B cell (primary cell): ENCODE measurements around the gene CSTF3. TPM values are rescaled to one million over a fixed set of nuclear protein-coding genes. Genes with fewer than 3 reads are reported as not detected.

Experiments
- ATAC-seq: fragments of 200-7000 bp; cut with Tn5 transposase; one replicate; pipeline ENCODE4 v1.10.0; 2021; ENCODE audit warnings: low read depth, mild to moderate bottlenecking, moderate number of reproducible peaks, moderate library complexity
- CTCF ChIA-PET: fragments of 350-600 bp; sonication (Branson Sonifier 250); formaldehyde crosslinking; loops from one replicate; lab custom pipeline; 2021; ENCODE audit warnings: antibody characterized with exemption, inconsistent platforms; lab: Charles Lee
- POLR2A ChIA-PET: fragments of 350-600 bp; sonication (Branson Sonifier 250); formaldehyde crosslinking; loops from one replicate; lab custom pipeline; 2021; ENCODE audit warnings: antibody characterized with exemption; lab: Charles Lee
- DNase-seq: peaks from one replicate; pipeline ENCODE4 v3.0.0; 2013
- H2AFZ ChIP-seq: 2 replicates; pipeline ENCODE4 v1.6.1; 2012; ENCODE audit warnings: mild to moderate bottlenecking, low read depth, low read length; ENCODE audit not compliant: insufficient read depth, poor library complexity, severe bottlenecking
- H3K27ac ChIP-seq, 2 donors: 1 replicate in 1 of 2; 2 replicates in 1 of 2; pipeline ENCODE4 v1.5.1; 2012 to 2013; ENCODE audit warnings: low read length in 2 of 2, mild to moderate bottlenecking in 2 of 2, moderate library complexity in 1 of 2
- H3K27me3 ChIP-seq, 4 experiments: fragments of 200-600 bp in 1 of 4; sonication (generic) in 1 of 4; replicated peaks in 1 of 4; 1 replicate in 2 of 4; 2 replicates in 2 of 4; pipeline versions ENCODE4 v1.6.1 to v1.7.0; 2013 to 2016; ENCODE audit warnings: low read length in 3 of 4, mild to moderate bottlenecking in 2 of 4, mixed read lengths in 1 of 4, moderate library complexity in 1 of 4; ENCODE audit not compliant: insufficient read depth in 4 of 4, control insufficient read depth in 3 of 4; ENCODE audit errors: control extremely low read depth in 1 of 4
- H3K36me3 ChIP-seq, 2 experiments: replicated peaks in 1 of 2; 1 replicate in 1 of 2; 2 replicates in 1 of 2; pipeline versions ENCODE4 v1.6.1 to v1.7.1; 2013; ENCODE audit warnings: low read length in 1 of 2; ENCODE audit not compliant: insufficient read depth in 2 of 2, control insufficient read depth in 1 of 2; ENCODE audit errors: control extremely low read depth in 1 of 2, extremely low read depth in 1 of 2
- H3K4me1 ChIP-seq, 2 donors: fragments of 200-600 bp in 1 of 2; sonication (generic) in 1 of 2; 1 replicate in 1 of 2; 2 replicates in 1 of 2; pipeline versions ENCODE4 v1.5.1 to v1.6.1; 2013 to 2017; ENCODE audit warnings: low read length in 2 of 2; ENCODE audit not compliant: control insufficient read depth in 2 of 2, insufficient read depth in 2 of 2
- H3K4me2 ChIP-seq: replicated peaks from 2 replicates; pipeline ENCODE3; 2012; ENCODE audit warnings: mild to moderate bottlenecking, low read depth, low read length; ENCODE audit not compliant: poor library complexity, severe bottlenecking
- H3K4me3 ChIP-seq, 5 experiments: fragments of 200-600 bp in 1 of 5; sonication (generic) in 1 of 5; 1 replicate in 3 of 5; 2 replicates in 2 of 5; pipeline versions ENCODE4 v1.5.1 to v1.7.0; 2011 to 2016; ENCODE audit warnings: low read length in 4 of 5, mild to moderate bottlenecking in 4 of 5, low read depth in 2 of 5, control low read depth in 1 of 5, moderate library complexity in 1 of 5; ENCODE audit not compliant: insufficient read depth in 1 of 5; ENCODE audit errors: control extremely low read depth in 1 of 5, extremely low read depth in 1 of 5
- H3K79me2 ChIP-seq: fragments of 200-600 bp; sonication (generic); one replicate; pipeline ENCODE4 v1.6.0; 2016; ENCODE audit warnings: low read length; ENCODE audit not compliant: control insufficient read depth, insufficient read depth
- H3K9ac ChIP-seq: fragments of 200-600 bp; sonication (generic); 2 replicates; pipeline ENCODE4 v1.6.1; 2017; ENCODE audit warnings: mild to moderate bottlenecking, low read length, moderate library complexity
- H3K9me3 ChIP-seq, 3 donors: one replicate each; pipeline versions ENCODE4 v1.6.1 to v1.7.1; 2013; ENCODE audit warnings: low read length in 2 of 3; ENCODE audit not compliant: control insufficient read depth in 2 of 3, insufficient read depth in 1 of 3; ENCODE audit errors: control extremely low read depth in 1 of 3
- H4K20me1 ChIP-seq: 2 replicates; pipeline ENCODE4 v1.6.0; 2012; ENCODE audit warnings: mild to moderate bottlenecking, low read length; ENCODE audit not compliant: insufficient read depth, control insufficient read depth, poor library complexity, severe bottlenecking
- H3K27ac Mint-ChIP-seq: one replicate; pipeline ENCODE4 v1.8.0; 2021; ENCODE audit warnings: mixed read lengths
- H3K27me3 Mint-ChIP-seq: one replicate; pipeline ENCODE4 v1.8.0; 2021; ENCODE audit warnings: mixed read lengths
- H3K4me1 Mint-ChIP-seq: one replicate; pipeline ENCODE4 v1.8.0; 2021; ENCODE audit warnings: mixed read lengths
- H3K4me3 Mint-ChIP-seq: one replicate; pipeline ENCODE4 v1.8.0; 2021; ENCODE audit warnings: mixed read lengths
- H3K9me3 Mint-ChIP-seq: one replicate; pipeline ENCODE4 v1.8.0; 2022; ENCODE audit warnings: mixed read lengths; ENCODE audit not compliant: insufficient read depth
- EZH2 ChIP-seq: IDR thresholded peaks from 2 replicates; pipeline ENCODE4 v1.6.1; 2012; ENCODE audit warnings: borderline replicate concordance, low read depth, mild to moderate bottlenecking, moderate library complexity, low read length; ENCODE audit not compliant: insufficient read depth, poor library complexity, severe bottlenecking
- WGBS: methylation state at CpG from one replicate; pipeline ENCODE4 v1.1.5; 2013; ENCODE audit warnings: missing lambda C conversion rate; ENCODE audit not compliant: insufficient coverage; 5-methylcytosine and 5-hydroxymethylcytosine counted together
- intact Hi-C: fragments of 100-400 bp; cut with micrococcal nuclease; formaldehyde crosslinking; loops from one replicate; pipeline ENCODE4 v1.10.0; 2022
- polyA plus RNA-seq: library from polyadenylated mRNA; depleted of rRNA; stranded (reverse); fragments of >200 nt; gene quantifications from 2 replicates; pipeline ENCODE4 v1.2.3, GENCODE V29; 2012
- total RNA-seq, 2 donors: library from RNA; stranded (reverse); fragments of 120-200 nt in 1 of 2; gene quantifications; 1 replicate in 1 of 2; 2 replicates in 1 of 2; pipeline versions ENCODE4 v1.2.3 to v1.2.4, GENCODE V29; 2013 to 2022
- TF ChIP-seq, protein P1 (sequence below): fragments of 200-600 bp; IDR thresholded peaks from one replicate; pipeline ENCODE4 v1.8.0; 2022; ENCODE audit warnings: antibody characterized with exemption, mild to moderate bottlenecking

CSTF3 gene
- total and polyA plus RNA-seq, 2 donors (not counting 1 experiment from before 2014, with no cell fraction given), result 14.4 to 42.2 TPM

DNA sequence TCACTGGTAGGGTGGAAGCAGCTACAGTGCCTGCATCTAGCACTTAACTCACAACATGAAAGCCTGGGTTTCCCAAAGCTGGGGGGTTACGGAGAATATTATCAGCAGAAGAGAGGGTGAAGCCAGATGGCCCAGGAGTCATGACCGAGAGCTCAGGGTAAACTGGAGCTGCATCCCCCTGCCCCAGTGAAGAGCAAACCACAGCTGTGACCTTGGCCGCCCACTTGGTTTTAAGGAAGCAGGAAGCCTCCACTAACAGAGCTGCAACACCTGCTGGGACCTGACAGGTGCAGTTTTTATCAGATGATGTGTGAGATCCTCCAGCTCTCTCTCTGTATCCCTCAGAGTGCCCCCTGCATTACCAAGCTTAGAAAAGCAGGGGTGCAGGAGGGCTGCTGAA, 101.0 kb downstream of the CSTF3 start:
- H3K27ac Mint-ChIP-seq, result no peak overlapping the region
- Histone ChIP-seq H3K4me1 (peaks cover 16% of the 10 kb centered on the region in 2 donors), H3K27ac (no peak overlapping the region), H2AFZ (no peak overlapping the region), H3K27me3 (no peaks in the 10 kb centered on the region), H3K9ac (no peak overlapping the region), H3K79me2 (no peaks in the 10 kb centered on the region), H4K20me1 (no peaks in the 10 kb centered on the region), H3K36me3 (peaks cover 0 to 25% of the 10 kb centered on the region in 2 experiments), H3K4me2 (no peak overlapping the region), H3K4me3 (no peak overlapping the region), H3K9me3 (no peaks in the 10 kb centered on the region)
- H3K27me3 Mint-ChIP-seq, result no peaks in the 10 kb centered on the region
- POLR2A ChIA-PET, result no interaction called here
- CTCF ChIA-PET, result interaction anchor here (1.1 to 1.3 kb wide), 2 partner anchors 12 to 100 kb away, joined by 3 to 4 read pairs; no protein-coding TSS in a partner anchor
- no peak for DNase-seq
- WGBS, result 86% methylated on average over 3 of the region's 3 CpGs
- intact Hi-C loops, result no loop called here
- H3K4me3 Mint-ChIP-seq, result no peak overlapping the region
- TF ChIP-seq EZH2, result no peak
- TF ChIP-seq, protein P1, sequence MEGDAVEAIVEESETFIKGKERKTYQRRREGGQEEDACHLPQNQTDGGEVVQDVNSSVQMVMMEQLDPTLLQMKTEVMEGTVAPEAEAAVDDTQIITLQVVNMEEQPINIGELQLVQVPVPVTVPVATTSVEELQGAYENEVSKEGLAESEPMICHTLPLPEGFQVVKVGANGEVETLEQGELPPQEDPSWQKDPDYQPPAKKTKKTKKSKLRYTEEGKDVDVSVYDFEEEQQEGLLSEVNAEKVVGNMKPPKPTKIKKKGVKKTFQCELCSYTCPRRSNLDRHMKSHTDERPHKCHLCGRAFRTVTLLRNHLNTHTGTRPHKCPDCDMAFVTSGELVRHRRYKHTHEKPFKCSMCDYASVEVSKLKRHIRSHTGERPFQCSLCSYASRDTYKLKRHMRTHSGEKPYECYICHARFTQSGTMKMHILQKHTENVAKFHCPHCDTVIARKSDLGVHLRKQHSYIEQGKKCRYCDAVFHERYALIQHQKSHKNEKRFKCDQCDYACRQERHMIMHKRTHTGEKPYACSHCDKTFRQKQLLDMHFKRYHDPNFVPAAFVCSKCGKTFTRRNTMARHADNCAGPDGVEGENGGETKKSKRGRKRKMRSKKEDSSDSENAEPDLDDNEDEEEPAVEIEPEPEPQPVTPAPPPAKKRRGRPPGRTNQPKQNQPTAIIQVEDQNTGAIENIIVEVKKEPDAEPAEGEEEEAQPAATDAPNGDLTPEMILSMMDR, result no peak
- H3K9me3 Mint-ChIP-seq, result no peaks in the 10 kb centered on the region
- ATAC-seq, result no peak
- H3K4me1 Mint-ChIP-seq, result peaks cover 20% of the 10 kb centered on the region

DNA sequence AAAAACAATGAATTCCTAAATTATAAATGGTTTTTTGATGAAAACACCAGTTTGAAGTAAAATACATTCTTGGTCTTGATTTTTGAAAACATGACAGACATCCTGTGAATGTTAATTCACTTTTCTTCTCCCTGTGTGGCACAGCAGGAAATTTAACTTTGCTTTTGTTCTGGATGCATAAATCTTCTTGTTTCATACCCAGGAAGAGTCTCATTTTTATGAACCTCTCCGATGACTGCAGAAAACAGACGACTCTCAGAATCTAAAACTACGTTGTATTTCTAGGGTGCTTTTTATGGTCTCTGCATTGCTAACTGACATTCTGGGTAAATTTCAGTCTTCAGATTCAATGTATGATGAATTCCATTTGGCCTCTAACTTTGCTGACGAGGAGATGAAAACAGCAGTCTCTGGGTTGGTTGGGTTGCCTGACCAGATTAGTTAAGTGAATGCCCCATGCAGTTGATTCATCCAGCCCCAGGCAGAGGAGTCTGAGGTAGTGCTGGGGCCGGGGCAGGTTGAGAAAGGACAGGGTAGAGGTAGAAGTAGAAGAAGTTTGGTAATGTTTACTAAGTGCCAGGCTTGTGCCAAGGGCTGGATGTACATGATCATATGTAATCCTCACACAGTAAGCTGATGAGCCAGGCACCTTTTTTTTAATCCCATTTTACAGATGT, 101.8 kb downstream of the CSTF3 start:
- Histone ChIP-seq H3K4me1 (peaks cover 11 to 12% of the 10 kb centered on the region in 2 donors), H3K27ac (no peak overlapping the region), H4K20me1 (no peaks in the 10 kb centered on the region), H3K36me3 (peaks cover 0 to 33% of the 10 kb centered on the region in 2 experiments), H3K79me2 (no peaks in the 10 kb centered on the region), H3K9ac (no peak overlapping the region), H3K4me2 (no peak overlapping the region), H3K9me3 (no peaks in the 10 kb centered on the region), H2AFZ (no peak overlapping the region), H3K4me3 (no peak overlapping the region), H3K27me3 (no peaks in the 10 kb centered on the region)
- ChIA-PET CTCF (interaction anchor here (0.7 to 1.3 kb wide), 2 partner anchors 100 to 244 kb away, joined by 3 read pairs; no protein-coding TSS in a partner anchor), POLR2A (no interaction called here)
- Mint-ChIP-seq H3K9me3 (no peaks in the 10 kb centered on the region), H3K4me3 (no peak overlapping the region), H3K27me3 (no peaks in the 10 kb centered on the region), H3K27ac (no peak overlapping the region), H3K4me1 (peaks cover 16% of the 10 kb centered on the region)
- intact Hi-C loops, result no loop called here
- ATAC-seq, result no peak
- no peak for DNase-seq
- TF ChIP-seq, protein P1, result no peak
- no peak for TF ChIP-seq EZH2
- 94% methylated on average over 3 of the region's 5 CpGs for WGBS
